Caco-2 (cell line): Measurements from ENCODE around the gene C11orf97. TPM values are rescaled to one million over a fixed set of nuclear protein-coding genes. Genes with fewer than 3 reads are reported as not detected.

ENCODE experiments used
- BruUV-seq: library from RNA; stranded (reverse); fragments of 400-500 nt; replicated peaks from 2 replicates; lab custom pipeline; 2021; lab: Mats Ljungman, UMichigan
- CTCF ChIA-PET: fragments of 300-600 bp; sonication (Branson Sonifier 250); formaldehyde crosslinking; loops from one replicate; lab custom pipeline; 2022; ENCODE audit warnings: antibody characterized with exemption; lab: Charles Lee
- POLR2A ChIA-PET: fragments of 300-600 bp; sonication (Branson Sonifier 250); formaldehyde crosslinking; loops from one replicate; lab custom pipeline; 2022; ENCODE audit warnings: antibody characterized with exemption; lab: Charles Lee
- DNase-seq, 2 experiments: peaks; one replicate each; pipeline versions ENCODE4 v3.0.0 to v3.0.0-alpha.2; 2020 to 2022
- H3K27me3 ChIP-seq: replicated peaks from 2 replicates; pipeline ENCODE4 v1.6.0; 2011; ENCODE audit warnings: low read length; ENCODE audit not compliant: control insufficient read depth, insufficient read depth
- H3K36me3 ChIP-seq: 2 replicates; pipeline ENCODE4 v1.5.1; 2011; ENCODE audit warnings: low read length; ENCODE audit not compliant: control insufficient read depth, insufficient read depth
- H3K4me1 ChIP-seq: fragments of 250-450 bp; sonication (Bioruptor Pico); 2 replicates; pipeline ENCODE4 v1.5.1; 2020; ENCODE audit warnings: mild to moderate bottlenecking
- H3K4me3 ChIP-seq: 2 replicates; pipeline ENCODE4 v1.5.1; 2011; ENCODE audit warnings: low read depth, mild to moderate bottlenecking, control low read depth, low read length
- H3K9me3 ChIP-seq: fragments of 250-450 bp; sonication (Bioruptor Pico); 2 replicates; pipeline ENCODE4 v1.5.1; 2020; ENCODE audit warnings: mild to moderate bottlenecking, moderate library complexity
- H3K27ac Mint-ChIP-seq: one replicate; pipeline ENCODE4 v1.8.0; 2022; ENCODE audit warnings: mixed read lengths; ENCODE audit not compliant: unreplicated experiment
- H3K27me3 Mint-ChIP-seq: one replicate; pipeline ENCODE4 v1.8.0; 2022; ENCODE audit warnings: mixed read lengths; ENCODE audit not compliant: insufficient read depth, unreplicated experiment
- H3K36me3 Mint-ChIP-seq: one replicate; pipeline ENCODE4 v1.8.0; 2022; ENCODE audit warnings: mild to moderate bottlenecking, mixed read lengths; ENCODE audit not compliant: insufficient read depth, unreplicated experiment
- H3K4me1 Mint-ChIP-seq: one replicate; pipeline ENCODE4 v1.8.0; 2022; ENCODE audit warnings: low read depth, mixed read lengths; ENCODE audit not compliant: unreplicated experiment
- H3K4me3 Mint-ChIP-seq: one replicate; pipeline ENCODE4 v1.8.0; 2022; ENCODE audit warnings: mild to moderate bottlenecking, moderate library complexity, mixed read lengths; ENCODE audit not compliant: unreplicated experiment
- H3K9me3 Mint-ChIP-seq: one replicate; pipeline ENCODE4 v1.8.0; 2022; ENCODE audit warnings: mixed read lengths; ENCODE audit not compliant: unreplicated experiment
- CTCF ChIP-seq, 2 experiments: fragments of 200-600 bp in 1 of 2; IDR thresholded peaks; 1 replicate in 1 of 2; 2 replicates in 1 of 2; pipeline versions ENCODE4 v1.5.1 to v1.8.0; 2011 to 2022; ENCODE audit warnings: antibody characterized with exemption in 1 of 2, control low read depth in 1 of 2, inconsistent platforms in 1 of 2, low read depth in 1 of 2, low read length in 1 of 2, mild to moderate bottlenecking in 1 of 2, moderate library complexity in 1 of 2; ENCODE audit not compliant: insufficient read depth in 1 of 2, severe bottlenecking in 1 of 2, unreplicated experiment in 1 of 2
- intact Hi-C: fragments of 100-400 bp; cut with micrococcal nuclease; formaldehyde crosslinking; loops from one replicate; pipeline ENCODE4 v1.10.0; 2022; ENCODE audit not compliant: unreplicated experiment
- total RNA-seq: library from RNA; stranded (reverse); gene quantifications from 2 replicates; pipeline ENCODE4 v1.2.3, GENCODE V29; 2022

The C11orf97 gene
- total RNA-seq, 1 experiment from 2014 or later = not detected

- H3K27me3 ChIP-seq = no peaks in the 10 kb centered on the region
- intact Hi-C loops = loop anchor here (1.0 to 5.0 kb wide), 4 partner anchors 14 to 220 kb away; partner anchors contain the start of gene AMOTL1
- no peaks in the 10 kb centered on the region for H3K27me3 Mint-ChIP-seq
- no TSS peak for BruUV-seq
- peak overlapping the region; percentile 86 for H3K4me3 Mint-ChIP-seq
- no peaks in the 10 kb centered on the region for H3K36me3 ChIP-seq
- H3K4me3 ChIP-seq = 0 out of 2 replicates have a peak overlapping the region, but pooled peaks have one; percentile 6
- H3K27ac Mint-ChIP-seq = no peak overlapping the region
- peaks cover 37% of the 10 kb centered on the region for H3K4me1 Mint-ChIP-seq
- H3K4me1 ChIP-seq = peaks cover 32% of the 10 kb centered on the region
- no peaks in the 10 kb centered on the region for H3K9me3 ChIP-seq
- H3K9me3 Mint-ChIP-seq = no peaks in the 10 kb centered on the region
- DNase-seq = peak; percentile 29 to 56
- ChIA-PET CTCF (interaction anchor here (1.2 kb wide), 1 partner anchor 40 kb away, joined by 4 read pairs; no protein-coding TSS in a partner anchor), POLR2A (interaction anchor here (0.7 kb wide), 1 partner anchor 40 kb away, joined by 3 read pairs; no protein-coding TSS in a partner anchor)
- peak in 1 of 2 experiments; percentile 15 for TF ChIP-seq CTCF (IDR thresholded peaks at IDR 0.05; ENCODE audit: insufficient read depth in 1 of 2, low read depth in 1 of 2, low read length in 1 of 2, severe bottlenecking in 1 of 2, unreplicated experiment in 1 of 2)
- H3K36me3 Mint-ChIP-seq = peaks cover 24% of the 10 kb centered on the region
These were observed 34.6 kb downstream of the C11orf97 start for GRCh38 chr11:94546886-94547285.

- BruUV-seq = no TSS peak
- Mint-ChIP-seq H3K4me3 (no peak overlapping the region), H3K36me3 (peaks cover 19% of the 10 kb centered on the region), H3K4me1 (peaks cover 30% of the 10 kb centered on the region), H3K9me3 (no peaks in the 10 kb centered on the region), H3K27me3 (no peaks in the 10 kb centered on the region), H3K27ac (no peak overlapping the region)
- no peak for TF ChIP-seq CTCF (IDR thresholded peaks at IDR 0.05; ENCODE audit: insufficient read depth in 1 of 2, low read depth in 1 of 2, low read length in 1 of 2, severe bottlenecking in 1 of 2, unreplicated experiment in 1 of 2)
- ChIA-PET POLR2A (no interaction called here), CTCF (no interaction called here)
- no peak for DNase-seq
- no peaks in the 10 kb centered on the region for H3K27me3 ChIP-seq
- peaks cover 32% of the 10 kb centered on the region for H3K4me1 ChIP-seq
- H3K4me3 ChIP-seq = no peak overlapping the region
- H3K36me3 ChIP-seq = no peaks in the 10 kb centered on the region
- H3K9me3 ChIP-seq = no peaks in the 10 kb centered on the region
- intact Hi-C loops = loop anchor here (5.0 kb wide), 1 partner anchor 218 kb away; the partner anchor contains the start of gene AMOTL1
These were observed 36.9 kb downstream of the C11orf97 start for GRCh38 chr11:94549146-94549545.

GRCh38 chr11:94550513-94550912 is 38.3 kb downstream of the C11orf97 start:
- H3K9me3 Mint-ChIP-seq = no peaks in the 10 kb centered on the region
- no TSS peak for BruUV-seq
- POLR2A ChIA-PET = no interaction called here
- H3K36me3 Mint-ChIP-seq = peaks cover 16% of the 10 kb centered on the region
- CTCF ChIA-PET = no interaction called here
- DNase-seq = no peak
- peaks cover 30% of the 10 kb centered on the region for H3K4me1 Mint-ChIP-seq
- H3K4me3 Mint-ChIP-seq = no peak overlapping the region
- H3K27me3 Mint-ChIP-seq = no peaks in the 10 kb centered on the region
- H3K4me3 ChIP-seq = no peak overlapping the region
- no peaks in the 10 kb centered on the region for H3K9me3 ChIP-seq
- intact Hi-C loops = no loop called here
- H3K4me1 ChIP-seq = peaks cover 33% of the 10 kb centered on the region
- TF ChIP-seq CTCF (IDR thresholded peaks at IDR 0.05; ENCODE audit: insufficient read depth in 1 of 2, low read depth in 1 of 2, low read length in 1 of 2, severe bottlenecking in 1 of 2, unreplicated experiment in 1 of 2) = no peak
- no peaks in the 10 kb centered on the region for H3K27me3 ChIP-seq
- no peak overlapping the region for H3K27ac Mint-ChIP-seq
- H3K36me3 ChIP-seq = no peaks in the 10 kb centered on the region
